ENCODE results near the gene SASH1. TPM values are rescaled to one million over a fixed set of nuclear protein-coding genes. Genes with fewer than 3 reads are reported as not detected.

SASH1 gene
- total RNA-seq, 1 donor from 2014 or later: 23.2 TPM

DNA sequence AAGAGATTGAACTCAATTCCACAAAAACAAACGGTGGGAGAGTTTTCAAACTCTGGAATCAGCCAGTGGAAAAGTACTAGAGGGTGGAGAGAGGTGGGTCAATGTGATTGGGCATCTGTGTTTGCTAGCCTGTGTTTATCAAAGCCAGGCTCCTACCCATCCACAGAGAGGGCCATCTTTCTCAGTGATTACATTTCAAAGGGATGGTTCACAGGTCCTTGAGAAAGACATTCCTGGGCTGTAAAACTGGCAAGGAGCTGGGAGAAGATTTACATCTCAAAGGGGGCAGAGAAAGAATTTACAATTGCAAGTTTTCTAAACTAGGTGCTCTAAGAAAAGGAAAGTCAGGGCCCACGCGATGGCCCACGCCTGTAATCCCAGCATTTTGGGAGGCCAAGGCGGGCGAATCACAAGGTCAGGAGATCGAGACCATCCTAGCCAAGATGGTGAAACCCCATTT lies 257.4 kb downstream of the SASH1 start:
- DNase-seq (ENCODE audit: low spot score in 2 of 2): no peak
- no peak for FAIRE-seq

Small RNAs within 50 kb of the gene (small RNA-seq; reads per million reads assigned to genes)
- not detected for gene SNRPEP6
